SU-DHL-6 (cell line): Measurements from ENCODE around the gene VCAN.

Experiments used
- H2AFZ ChIP-seq: fragments of 200-600 bp; sonication (generic); 2 replicates; pipeline ENCODE4 v1.6.1; 2014; ENCODE audit warnings: low read depth, mild to moderate bottlenecking, moderate library complexity, mixed read lengths, antibody characterized with exemption, low read length; ENCODE audit not compliant: severe bottlenecking
- H3F3A ChIP-seq: fragments of 200-600 bp; shearing (Covaris generic); 2 replicates; pipeline ENCODE4 v1.6.0; 2016; ENCODE audit warnings: antibody characterized with exemption, mild to moderate bottlenecking; ENCODE audit not compliant: insufficient read depth
- H3K27ac ChIP-seq: fragments of 200-600 bp; sonication (generic); 2 replicates; pipeline ENCODE4 v1.5.1; 2016; ENCODE audit warnings: low read depth, mild to moderate bottlenecking, low read length, moderate library complexity, mixed read lengths
- H3K27me3 ChIP-seq: fragments of 200-600 bp; sonication (generic), shearing (Covaris generic); 2 replicates; pipeline ENCODE4 v1.6.0; 2014; ENCODE audit warnings: mild to moderate bottlenecking, low read length
- H3K36me3 ChIP-seq: fragments of 200-600 bp; sonication (generic); 2 replicates; pipeline ENCODE4 v1.6.1; 2014; ENCODE audit warnings: mild to moderate bottlenecking, low read length, mixed read lengths
- H3K4me2 ChIP-seq: fragments of 300-600, 200-600 bp; shearing (Covaris generic), sonication (generic); 2 replicates; pipeline ENCODE4 v1.6.0; 2014; ENCODE audit warnings: low read length, low read depth, mild to moderate bottlenecking; ENCODE audit not compliant: poor library complexity, severe bottlenecking
- H3K4me3 ChIP-seq: fragments of 200-600 bp; sonication (generic); 2 replicates; pipeline ENCODE4 v1.5.1; 2014; ENCODE audit warnings: antibody characterized with exemption, low read length, mild to moderate bottlenecking, mixed read lengths; ENCODE audit not compliant: insufficient read depth, poor library complexity, severe bottlenecking
- H3K79me2 ChIP-seq: fragments of 200-600 bp; sonication (generic); 2 replicates; pipeline ENCODE4 v1.6.1; 2014; ENCODE audit warnings: mild to moderate bottlenecking, low read length, moderate library complexity; ENCODE audit not compliant: insufficient read depth
- H3K9ac ChIP-seq: fragments of 200-600 bp; sonication (generic); 2 replicates; pipeline ENCODE4 v1.7.0; 2014; ENCODE audit warnings: mild to moderate bottlenecking, low read length
- H3K9me2 ChIP-seq: fragments of 200-600 bp; sonication (generic); replicated peaks from 2 replicates; pipeline ENCODE4 v1.6.1; 2014; ENCODE audit warnings: low read length; ENCODE audit not compliant: insufficient read depth
- H3K9me3 ChIP-seq: fragments of 200-600 bp; sonication (generic); 2 replicates; pipeline ENCODE4 v1.6.1; 2014; ENCODE audit warnings: low read length, mixed read lengths; ENCODE audit not compliant: insufficient read depth
- H4K20me1 ChIP-seq: fragments of 200-600 bp; sonication (generic); 2 replicates; pipeline ENCODE4 v1.6.1; 2014; ENCODE audit warnings: low read depth, mild to moderate bottlenecking, antibody characterized with exemption, low read length, moderate library complexity, mixed read lengths
- CTCF ChIP-seq: fragments of 200-600 bp; sonication (generic); IDR thresholded peaks from one replicate; pipeline ENCODE4 v1.5.1; 2017; ENCODE audit warnings: antibody characterized with exemption, mild to moderate bottlenecking, low read length, moderate library complexity; ENCODE audit not compliant: insufficient read depth, poor library complexity, severe bottlenecking
- EZH2phosphoT487 ChIP-seq: fragments of 200-600 bp; sonication (generic), shearing (Covaris generic); conservative IDR thresholded peaks from 2 replicates; pipeline ENCODE4 v1.6.1; 2018; ENCODE audit warnings: mild to moderate bottlenecking, antibody characterized with exemption, low read length, moderate library complexity, mixed read lengths

Gene VCAN

GRCh38 chr5:83498585-83498984 is 27.0 kb downstream of the VCAN start:
- Histone ChIP-seq H3K79me2 (no peaks in the 10 kb centered on the region), H3K27ac (no peak overlapping the region), H2AFZ (no peak overlapping the region), H4K20me1 (no peaks in the 10 kb centered on the region), H3K4me2 (no peak overlapping the region), H3K9ac (no peak overlapping the region), H3K9me2 (peaks cover 5% of the 10 kb centered on the region; the same call in 1 of the 2 replicates), H3K9me3 (no peaks in the 10 kb centered on the region), H3K36me3 (no peaks in the 10 kb centered on the region), H3K27me3 (no peaks in the 10 kb centered on the region), H3K4me3 (no peak overlapping the region), H3F3A (no peaks in the 10 kb centered on the region)
- no peak for TF ChIP-seq EZH2phosphoT487
- TF ChIP-seq CTCF: no peak

DNA sequence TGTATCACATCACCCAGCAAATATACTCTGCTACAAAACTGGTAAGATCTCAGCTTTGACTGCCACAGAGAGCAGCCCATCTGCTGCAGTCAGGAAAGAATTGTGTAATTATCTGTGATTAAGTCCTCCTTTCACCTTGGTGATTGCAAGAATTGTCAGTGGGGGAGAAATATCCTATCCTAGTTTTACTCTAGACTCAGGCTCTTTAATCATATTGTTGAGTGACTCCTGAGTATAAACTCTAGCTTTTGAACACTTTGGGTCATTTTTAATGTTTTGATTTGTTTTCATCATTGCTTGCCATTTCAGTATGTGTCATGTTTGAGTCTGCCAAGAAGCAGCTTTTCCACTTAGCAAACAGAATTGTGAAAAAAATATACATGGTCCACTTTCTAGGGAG is 32.1 kb downstream of the VCAN start:
- no peak for TF ChIP-seq CTCF
- TF ChIP-seq EZH2phosphoT487: no peak
- Histone ChIP-seq H3K9me3 (no peaks in the 10 kb centered on the region), H3F3A (no peaks in the 10 kb centered on the region), H3K27me3 (no peaks in the 10 kb centered on the region), H3K9me2 (peaks cover 5% of the 10 kb centered on the region; the same call in 1 of the 2 replicates), H3K4me2 (no peak overlapping the region), H2AFZ (no peak overlapping the region), H4K20me1 (no peaks in the 10 kb centered on the region), H3K27ac (no peak overlapping the region), H3K9ac (no peak overlapping the region), H3K4me3 (no peak overlapping the region), H3K36me3 (no peaks in the 10 kb centered on the region), H3K79me2 (no peaks in the 10 kb centered on the region)

- Histone ChIP-seq H3K9me3 (no peaks in the 10 kb centered on the region), H3F3A (no peaks in the 10 kb centered on the region), H2AFZ (no peak overlapping the region), H3K4me3 (no peak overlapping the region), H3K27me3 (no peaks in the 10 kb centered on the region), H3K27ac (no peak overlapping the region), H4K20me1 (no peaks in the 10 kb centered on the region), H3K9me2 (peaks cover 5% of the 10 kb centered on the region; the same call in 1 of the 2 replicates), H3K4me2 (no peak overlapping the region), H3K9ac (no peak overlapping the region), H3K36me3 (no peaks in the 10 kb centered on the region), H3K79me2 (no peaks in the 10 kb centered on the region)
- no peak for TF ChIP-seq CTCF
- TF ChIP-seq EZH2phosphoT487: no peak
These were observed 35.9 kb downstream of the VCAN start for GRCh38 chr5:83507431-83507830.

- H3K4me2 ChIP-seq: no peak overlapping the region
- H3K4me3 ChIP-seq: no peak overlapping the region
- H3F3A ChIP-seq: no peaks in the 10 kb centered on the region
- H3K79me2 ChIP-seq: no peaks in the 10 kb centered on the region
- no peaks in the 10 kb centered on the region for H3K36me3 ChIP-seq
- TF ChIP-seq EZH2phosphoT487 (no peak), CTCF (no peak)
- no peaks in the 10 kb centered on the region for H3K9me2 ChIP-seq
- H3K9ac ChIP-seq: no peak overlapping the region
- H3K27ac ChIP-seq: no peak overlapping the region
- no peak overlapping the region for H2AFZ ChIP-seq
- H3K27me3 ChIP-seq: no peaks in the 10 kb centered on the region
- H3K9me3 ChIP-seq: no peaks in the 10 kb centered on the region
- H4K20me1 ChIP-seq: no peaks in the 10 kb centered on the region
These were observed 38.0 kb downstream of the VCAN start for GRCh38 chr5:83509540-83509939.
